HepG2 (cell line): ENCODE results near the gene IGSF21. TPM values are rescaled to one million over a fixed set of nuclear protein-coding genes. Genes with fewer than 3 reads are reported as not detected.

Experiments used
- ATAC-seq: fragments of 200-7000 bp; cut with Tn5 transposase; 3 replicates; pipeline ENCODE4 v1.9.1; 2020; ENCODE audit warnings: mild to moderate bottlenecking, moderate library complexity
- BruUV-seq: library from RNA; stranded (reverse); fragments of 400-500 nt; replicated peaks from 2 replicates; lab custom pipeline; 2021; lab: Mats Ljungman, UMichigan
- CTCF ChIA-PET: fragments of 300-600 bp; formaldehyde crosslinking; extraction: SDS; loops from one replicate; lab custom pipeline; 2021; ENCODE audit warnings: low total read pairs, inconsistent platforms, low intra/inter-chr PET ratio; lab: Yijun Ruan, JAX
- POLR2A ChIA-PET: fragments of 350-600 bp; sonication (Branson Sonifier 250); formaldehyde crosslinking; loops from one replicate; lab custom pipeline; 2020; ENCODE audit warnings: antibody characterized with exemption, inconsistent platforms; lab: Yijun Ruan, JAX
- DNase-seq: peaks from one replicate; pipeline ENCODE4 v3.0.0-alpha.2; 2015; ENCODE audit warnings: low spot score
- FAIRE-seq: peaks from 3 replicates; lab custom pipeline; 2011; peaks lifted over from hg19 to GRCh38; lab: Jason Lieb, UNC
- H2AFZ ChIP-seq: one replicate; pipeline ENCODE4 v1.6.1; 2011; ENCODE audit warnings: low read length, inconsistent platforms
- H3K27ac ChIP-seq: fragments of 300-600 bp; 3 replicates; pipeline ENCODE4 v1.8.0; 2011; ENCODE audit warnings: mixed run types, mild to moderate bottlenecking, mixed read lengths, low read length, inconsistent platforms; ENCODE audit not compliant: insufficient read depth; ENCODE audit errors: extremely low read length
- H3K27me3 ChIP-seq, 2 experiments: fragments of 200-600 bp in 1 of 2; 2 replicates in 1 of 2; 3 replicates in 1 of 2; pipeline versions ENCODE4 v1.6.0 to v1.8.0; 2011; ENCODE audit warnings: low read length in 2 of 2, mild to moderate bottlenecking in 2 of 2, moderate library complexity in 2 of 2, inconsistent platforms in 1 of 2; ENCODE audit not compliant: insufficient read depth in 2 of 2, control insufficient read depth in 1 of 2
- H3K36me3 ChIP-seq, 2 experiments: fragments of 200-600 bp in 1 of 2; replicated peaks in 1 of 2; 2 replicates in 1 of 2; 3 replicates in 1 of 2; pipeline versions ENCODE4 v1.5.1 to v1.8.0; 2011; ENCODE audit warnings: low read length in 2 of 2, inconsistent platforms in 1 of 2; ENCODE audit not compliant: insufficient read depth in 2 of 2, control insufficient read depth in 1 of 2
- H3K4me1 ChIP-seq: 2 replicates; pipeline ENCODE4 v1.5.1; 2012; ENCODE audit warnings: low read length, inconsistent platforms; ENCODE audit not compliant: insufficient read depth
- H3K4me2 ChIP-seq: 2 replicates; pipeline ENCODE4 v1.6.0; 2011; ENCODE audit warnings: low read depth, low read length, inconsistent platforms
- H3K4me3 ChIP-seq, 3 experiments: fragments of 200-600 bp in 1 of 3; sonication (generic), shearing (Covaris generic) in 1 of 3; replicated peaks in 1 of 3; 2 replicates each; pipeline ENCODE4 v1.5.1; 2011 to 2016; ENCODE audit warnings: low read length in 3 of 3, inconsistent platforms in 2 of 3, low read depth in 2 of 3, mild to moderate bottlenecking in 2 of 3, control low read depth in 1 of 3, mixed read lengths in 1 of 3; ENCODE audit not compliant: insufficient read depth in 1 of 3
- H3K79me2 ChIP-seq: one replicate; pipeline ENCODE4 v1.6.1; 2011; ENCODE audit warnings: low read length, inconsistent platforms; ENCODE audit not compliant: insufficient read depth
- H3K9ac ChIP-seq: 2 replicates; pipeline ENCODE4 v1.6.0; 2011; ENCODE audit warnings: mild to moderate bottlenecking, low read depth, low read length, inconsistent platforms; ENCODE audit not compliant: insufficient read depth
- H3K9me3 ChIP-seq: 2 replicates; pipeline ENCODE4 v1.5.1; 2012; ENCODE audit warnings: mild to moderate bottlenecking, low read length
- H4K20me1 ChIP-seq: 2 replicates; pipeline ENCODE4 v1.6.0; 2011; ENCODE audit warnings: inconsistent platforms, mild to moderate bottlenecking, low read length, moderate library complexity; ENCODE audit not compliant: insufficient read depth
- BCL3 ChIP-seq: sonication (generic); formaldehyde crosslinking; IDR thresholded peaks from 2 replicates; pipeline ENCODE4 v1.5.1; 2020; ENCODE audit warnings: mild to moderate bottlenecking, missing genetic modification reagents, moderate library complexity
- HMGA1 ChIP-seq: sonication (generic); formaldehyde crosslinking; conservative IDR thresholded peaks from 2 replicates; pipeline ENCODE4 v1.4.0; 2020; ENCODE audit warnings: missing genetic modification reagents
- MYC ChIP-seq: sonication (generic); formaldehyde crosslinking; IDR thresholded peaks from 2 replicates; pipeline ENCODE4 v1.9.0; 2021; ENCODE audit warnings: missing genetic modification reagents, borderline replicate concordance
- RBFOX2 ChIP-seq: fragments of 200-400 bp; formaldehyde crosslinking; IDR thresholded peaks from 2 replicates; pipeline ENCODE4 v1.6.1; 2017; ENCODE audit warnings: low read depth, mild to moderate bottlenecking, low read length
- ZNF260 ChIP-seq: sonication (generic); formaldehyde crosslinking; IDR thresholded peaks from 2 replicates; pipeline ENCODE4 v1.4.0; 2020; ENCODE audit warnings: missing genetic modification reagents, low read depth, mild to moderate bottlenecking, borderline replicate concordance
- ZNF282 ChIP-seq: fragments of 450-650 bp; IDR thresholded peaks from 2 replicates; pipeline ENCODE4 v1.6.1; 2018; ENCODE audit not compliant: partially characterized antibody
- whole genome bisulfite sequencing: methylation state at CpG from one replicate; pipeline ENCODE4 v1.1.6; 2017; ENCODE audit warnings: low lambda C conversion rate; 5-methylcytosine and 5-hydroxymethylcytosine counted together
- in situ Hi-C: cut with HindIII; loops from 2 replicates; pipeline ENCODE4 v1.10.0; 2017; ENCODE audit warnings: low pct_unique_long_range_greater_than_20kb; ENCODE audit not compliant: extremely low pct_ligation_motif_present
- intact Hi-C: fragments of 100-400 bp; cut with micrococcal nuclease; formaldehyde crosslinking; loops from one replicate; pipeline ENCODE4 v1.10.0; 2022; ENCODE audit not compliant: unreplicated experiment
- polyA plus RNA-seq, 8 experiments: library from polyadenylated mRNA; depleted of rRNA in 3 of 8; stranded (reverse) in 7 of 8; unstranded in 1 of 8; fragments of >200 nt; fragmentation: Illumina TruSeq in 4 of 8; extraction: Trizol in 4 of 8; gene quantifications; 2 replicates each; pipeline versions ENCODE4 v1.2.1 to v1.2.3, GENCODE V29; 2011 to 2016; ENCODE audit warnings: low read depth in 4 of 8, missing spikeins in 1 of 8, mixed read lengths in 1 of 8; ENCODE audit not compliant: insufficient read depth in 1 of 8
- total RNA-seq, 5 experiments: library from RNA; depleted of rRNA; stranded (reverse); fragments of >200 nt; fragmentation: Illumina TruSeq; extraction: Trizol; gene quantifications; 2 replicates each; pipeline ENCODE4 v1.2.3, GENCODE V29; 2016; ENCODE audit warnings: low read depth in 1 of 5
- TF ChIP-seq, protein P1 (sequence below): sonication (generic); formaldehyde crosslinking; IDR thresholded peaks from 2 replicates; pipeline ENCODE4 v1.9.0; 2021; ENCODE audit warnings: missing genetic modification reagents, borderline replicate concordance

IGSF21 gene
- total and polyA plus RNA-seq, 2 of the 13 experiments (the other 11 are each of a cell fraction or from before 2014, with no cell fraction given) = not detected

GRCh38 chr1:18411820-18412641 lies 304.4 kb downstream of the IGSF21 start (continued):
- TF ChIP-seq RBFOX2 (no peak), HMGA1 (CRISPR knock-in tag) (no peak)

DNA sequence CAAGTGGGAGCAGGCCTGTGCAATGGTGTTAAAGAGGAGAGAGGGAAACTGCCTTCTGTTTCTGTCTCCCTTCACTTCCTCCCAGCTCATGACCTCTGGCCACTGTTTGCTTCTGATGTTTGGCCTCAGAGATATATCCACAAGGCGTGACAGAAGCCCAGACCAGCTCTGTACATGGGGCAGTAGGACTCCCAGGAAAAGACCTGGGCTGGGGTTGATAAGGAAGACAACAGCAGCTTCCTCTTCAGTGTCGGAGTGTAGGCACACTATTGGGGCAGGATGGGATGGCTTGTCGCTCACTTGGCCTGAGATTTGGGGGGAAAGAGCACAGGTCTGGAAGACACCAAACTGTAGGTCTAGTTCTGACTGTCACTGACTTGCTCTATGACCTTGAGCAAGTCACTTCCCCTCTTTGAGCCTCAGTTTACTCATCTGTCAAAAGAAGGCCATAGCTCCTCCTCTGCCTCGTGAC lies 305.3 kb downstream of the IGSF21 start:
- BruUV-seq = no TSS peak
- POLR2A ChIA-PET = no interaction called here

More for the DNA sequence above, 305.3 kb downstream of the IGSF21 start:
- WGBS = 24% methylated on average over 4 of the region's 4 CpGs
- Histone ChIP-seq H3K27me3 (peaks cover 0 to 4% of the 10 kb centered on the region in 2 experiments; a peak in 1 of 5 replicates), H3K9ac (no peak overlapping the region), H3K27ac (no peak overlapping the region), H2AFZ (no peak overlapping the region), H3K79me2 (no peaks in the 10 kb centered on the region), H3K4me3 (no peak overlapping the region), H3K4me1 (no peaks in the 10 kb centered on the region), H3K36me3 (no peaks in the 10 kb centered on the region), H4K20me1 (no peaks in the 10 kb centered on the region), H3K9me3 (peaks cover 11% of the 10 kb centered on the region; the same call in 1 of the 2 replicates), H3K4me2 (no peak overlapping the region)
- no peak for ATAC-seq
- no peak for FAIRE-seq
- CTCF ChIA-PET = no interaction called here
- TF ChIP-seq ZNF260 (no peak), MYC (CRISPR knock-in tag) (no peak), BCL3 (CRISPR knock-in tag) (no peak), ZNF282 (no peak)
- TF ChIP-seq, protein P1, sequence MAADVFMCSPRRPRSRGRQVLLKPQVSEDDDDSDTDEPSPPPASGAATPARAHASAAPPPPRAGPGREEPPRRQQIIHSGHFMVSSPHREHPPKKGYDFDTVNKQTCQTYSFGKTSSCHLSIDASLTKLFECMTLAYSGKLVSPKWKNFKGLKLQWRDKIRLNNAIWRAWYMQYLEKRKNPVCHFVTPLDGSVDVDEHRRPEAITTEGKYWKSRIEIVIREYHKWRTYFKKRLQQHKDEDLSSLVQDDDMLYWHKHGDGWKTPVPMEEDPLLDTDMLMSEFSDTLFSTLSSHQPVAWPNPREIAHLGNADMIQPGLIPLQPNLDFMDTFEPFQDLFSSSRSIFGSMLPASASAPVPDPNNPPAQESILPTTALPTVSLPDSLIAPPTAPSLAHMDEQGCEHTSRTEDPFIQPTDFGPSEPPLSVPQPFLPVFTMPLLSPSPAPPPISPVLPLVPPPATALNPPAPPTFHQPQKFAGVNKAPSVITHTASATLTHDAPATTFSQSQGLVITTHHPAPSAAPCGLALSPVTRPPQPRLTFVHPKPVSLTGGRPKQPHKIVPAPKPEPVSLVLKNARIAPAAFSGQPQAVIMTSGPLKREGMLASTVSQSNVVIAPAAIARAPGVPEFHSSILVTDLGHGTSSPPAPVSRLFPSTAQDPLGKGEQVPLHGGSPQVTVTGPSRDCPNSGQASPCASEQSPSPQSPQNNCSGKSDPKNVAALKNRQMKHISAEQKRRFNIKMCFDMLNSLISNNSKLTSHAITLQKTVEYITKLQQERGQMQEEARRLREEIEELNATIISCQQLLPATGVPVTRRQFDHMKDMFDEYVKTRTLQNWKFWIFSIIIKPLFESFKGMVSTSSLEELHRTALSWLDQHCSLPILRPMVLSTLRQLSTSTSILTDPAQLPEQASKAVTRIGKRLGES (CRISPR knock-in tag) = no peak
- intact Hi-C loops (no loop called here), in situ Hi-C loops (no loop called here)
- DNase-seq = no peak
